HepG2 (cell line): ENCODE measurements around the gene RPLP2. TPM values are rescaled to one million over a fixed set of nuclear protein-coding genes. Genes with fewer than 3 reads are reported as not detected.

Experiments used
- E2F5 ChIP-seq: sonication (generic); formaldehyde crosslinking; conservative IDR thresholded peaks from 2 replicates; pipeline ENCODE4 v1.4.0; 2020; ENCODE audit warnings: missing genetic modification reagents
- EP300 ChIP-seq, 3 experiments: sonication (generic) in 1 of 3; formaldehyde crosslinking in 1 of 3; IDR thresholded peaks; 2 replicates each; pipeline versions ENCODE4 v1.5.1 to v1.6.1; 2011 to 2020; ENCODE audit warnings: low read depth in 2 of 3, low read length in 2 of 3, borderline replicate concordance in 1 of 3, improper control_type of control experiment in 1 of 3, mild to moderate bottlenecking in 1 of 3, missing genetic modification reagents in 1 of 3, moderate library complexity in 1 of 3
- HMGXB3 ChIP-seq: sonication (generic); formaldehyde crosslinking; IDR thresholded peaks from 2 replicates; pipeline ENCODE4 v1.4.0; 2020; ENCODE audit warnings: missing genetic modification reagents, borderline replicate concordance
- HNRNPK ChIP-seq: fragments of 200-400 bp; formaldehyde crosslinking; IDR thresholded peaks from 2 replicates; pipeline ENCODE4 v1.6.1; 2018; ENCODE audit warnings: low read length, low read depth, moderate library complexity, mild to moderate bottlenecking; ENCODE audit not compliant: poor library complexity, severe bottlenecking
- HNRNPLL ChIP-seq: fragments of 200-400 bp; formaldehyde crosslinking; IDR thresholded peaks from 2 replicates; pipeline ENCODE4 v1.6.1; 2017; ENCODE audit warnings: mild to moderate bottlenecking, low read depth, low read length; ENCODE audit not compliant: poor library complexity, severe bottlenecking
- KDM2A ChIP-seq: sonication (generic); formaldehyde crosslinking; IDR thresholded peaks from 2 replicates; pipeline ENCODE4 v1.4.0; 2020; ENCODE audit warnings: low read depth, missing genetic modification reagents, borderline replicate concordance
- MAZ ChIP-seq, 2 experiments: sonication (generic) in 1 of 2; formaldehyde crosslinking in 1 of 2; IDR thresholded peaks; 2 replicates each; pipeline versions ENCODE4 v1.5.0 to v1.6.1; 2012 to 2020; ENCODE audit warnings: low read depth in 2 of 2, mild to moderate bottlenecking in 2 of 2, borderline replicate concordance in 1 of 2, improper control_type of control experiment in 1 of 2, low read length in 1 of 2, missing genetic modification reagents in 1 of 2, moderate library complexity in 1 of 2
- MEF2D ChIP-seq: sonication (generic); formaldehyde crosslinking; IDR thresholded peaks from 2 replicates; pipeline ENCODE4 v1.5.1; 2020; ENCODE audit warnings: mild to moderate bottlenecking, missing genetic modification reagents
- RBFOX2 ChIP-seq: fragments of 200-400 bp; formaldehyde crosslinking; IDR thresholded peaks from 2 replicates; pipeline ENCODE4 v1.6.1; 2017; ENCODE audit warnings: low read depth, mild to moderate bottlenecking, low read length
- SP1 ChIP-seq, 2 experiments: fragments of 450-650 bp in 1 of 2; sonication (generic) in 1 of 2; formaldehyde crosslinking in 1 of 2; IDR thresholded peaks; 2 replicates each; pipeline versions ENCODE4 v1.4.0 to v1.6.1; 2016 to 2020; ENCODE audit warnings: missing genetic modification reagents in 1 of 2
- STAG1 ChIP-seq: sonication (generic); formaldehyde crosslinking; IDR thresholded peaks from 2 replicates; pipeline ENCODE4 v1.4.0; 2020; ENCODE audit warnings: missing genetic modification reagents
- TEF ChIP-seq: sonication (generic); formaldehyde crosslinking; IDR thresholded peaks from 2 replicates; pipeline ENCODE4 v1.5.0; 2020; ENCODE audit warnings: missing genetic modification reagents
- ZBTB2 ChIP-seq: sonication (generic); formaldehyde crosslinking; IDR thresholded peaks from 2 replicates; pipeline ENCODE4 v1.8.0; 2022; ENCODE audit warnings: low read depth, missing genetic modification reagents
- ZFP82 ChIP-seq: sonication (generic); formaldehyde crosslinking; IDR thresholded peaks from 2 replicates; pipeline ENCODE4 v1.5.1; 2020; ENCODE audit warnings: mild to moderate bottlenecking, missing genetic modification reagents, borderline replicate concordance
- ZMAT3 ChIP-seq: sonication (generic); formaldehyde crosslinking; conservative IDR thresholded peaks from 2 replicates; pipeline ENCODE4 v1.7.0; 2021; ENCODE audit warnings: missing genetic modification reagents
- ZMYM2 ChIP-seq: sonication (generic); formaldehyde crosslinking; IDR thresholded peaks from 2 replicates; pipeline ENCODE4 v1.8.0; 2022; ENCODE audit warnings: mild to moderate bottlenecking, missing genetic modification reagents
- ZNF225 ChIP-seq: sonication (generic); formaldehyde crosslinking; IDR thresholded peaks from 2 replicates; pipeline ENCODE4 v1.4.0; 2020; ENCODE audit warnings: mild to moderate bottlenecking, missing genetic modification reagents
- ZNF232 ChIP-seq: sonication (generic); formaldehyde crosslinking; IDR thresholded peaks from 2 replicates; pipeline ENCODE4 v1.4.0; 2020; ENCODE audit warnings: missing genetic modification reagents, borderline replicate concordance
- ZNF292 ChIP-seq: sonication (generic); formaldehyde crosslinking; IDR thresholded peaks from 2 replicates; pipeline ENCODE4 v1.8.1; 2022; ENCODE audit warnings: mild to moderate bottlenecking, low read depth, missing genetic modification reagents, borderline replicate concordance
- ZNF354B ChIP-seq: sonication (generic); formaldehyde crosslinking; IDR thresholded peaks from 2 replicates; pipeline ENCODE4 v1.8.0; 2022; ENCODE audit warnings: mild to moderate bottlenecking, missing genetic modification reagents
- ZNF543 ChIP-seq: sonication (generic); formaldehyde crosslinking; IDR thresholded peaks from 2 replicates; pipeline ENCODE4 v1.4.0; 2020; ENCODE audit warnings: mild to moderate bottlenecking, missing genetic modification reagents
- ZNF782 ChIP-seq: sonication (generic); formaldehyde crosslinking; IDR thresholded peaks from 2 replicates; pipeline ENCODE4 v1.4.0; 2020; ENCODE audit warnings: missing genetic modification reagents, mild to moderate bottlenecking, borderline replicate concordance
- polyA plus RNA-seq, 8 experiments: library from polyadenylated mRNA; depleted of rRNA in 3 of 8; stranded (reverse) in 7 of 8; unstranded in 1 of 8; fragments of >200 nt; fragmentation: Illumina TruSeq in 4 of 8; extraction: Trizol in 4 of 8; gene quantifications; 2 replicates each; pipeline versions ENCODE4 v1.2.1 to v1.2.3, GENCODE V29; 2011 to 2016; ENCODE audit warnings: low read depth in 4 of 8, missing spikeins in 1 of 8, mixed read lengths in 1 of 8; ENCODE audit not compliant: insufficient read depth in 1 of 8
- total RNA-seq, 5 experiments: library from RNA; depleted of rRNA; stranded (reverse); fragments of >200 nt; fragmentation: Illumina TruSeq; extraction: Trizol; gene quantifications; 2 replicates each; pipeline ENCODE4 v1.2.3, GENCODE V29; 2016; ENCODE audit warnings: low read depth in 1 of 5

The RPLP2 gene
- total and polyA plus RNA-seq, 2 of the 13 experiments (the other 11 are each of a cell fraction or from before 2014, with no cell fraction given) = 978 to 2,106 TPM

GRCh38 chr11:810040-810567, 337 bp downstream of the RPLP2 start (continued):
- no peak for TF ChIP-seq ZNF782 (CRISPR knock-in tag)
- TF ChIP-seq ZBTB2 (CRISPR knock-in tag) = no peak
- TF ChIP-seq EP300 (IDR thresholded peaks at IDR 0.05; ENCODE audit: low read depth in 2 of 2, low read length in 2 of 2) = no peak
- no peak for TF ChIP-seq EP300 (CRISPR knock-in tag; IDR thresholded peaks at IDR 0.05; ENCODE audit: borderline replicate concordance)
- TF ChIP-seq HNRNPLL = no peak
- no peak for TF ChIP-seq ZFP82
- no peak for TF ChIP-seq ZNF292 (CRISPR knock-in tag)
- TF ChIP-seq KDM2A (CRISPR knock-in tag) = no peak
- TF ChIP-seq HNRNPK = peak; percentile 46
- no peak for TF ChIP-seq TEF (CRISPR knock-in tag)
- no peak for TF ChIP-seq E2F5 (CRISPR knock-in tag)
- TF ChIP-seq SP1 (IDR thresholded peaks at IDR 0.05) = no peak
- TF ChIP-seq SP1 (CRISPR knock-in tag; IDR thresholded peaks at IDR 0.05) = no peak
- no peak for TF ChIP-seq RBFOX2
- TF ChIP-seq ZNF543 = no peak
- no peak for TF ChIP-seq ZMYM2
- no peak for TF ChIP-seq ZNF232 (CRISPR knock-in tag)
- TF ChIP-seq MEF2D (CRISPR knock-in tag) = no peak
- TF ChIP-seq HMGXB3 (CRISPR knock-in tag) = no peak
- TF ChIP-seq ZMAT3 (CRISPR knock-in tag) = 0 out of 2 replicates have a peak, but pooled peaks have one; percentile 13
- TF ChIP-seq STAG1 = no peak
- no peak for TF ChIP-seq ZNF354B (CRISPR knock-in tag)
- no peak for TF ChIP-seq MAZ (IDR thresholded peaks at IDR 0.05; ENCODE audit: borderline replicate concordance, low read depth, low read length)
- no peak for TF ChIP-seq MAZ (CRISPR knock-in tag; IDR thresholded peaks at IDR 0.05; ENCODE audit: low read depth)
- 0 out of 2 replicates have a peak, but pooled peaks have one; percentile 40 for TF ChIP-seq ZNF225 (CRISPR knock-in tag)
